Lower leg skin (tissue), 3 donors: ENCODE results near the gene C19orf33.

Experiments used
- CTCF ChIP-seq, 3 donors: fragments of 450-650 bp; IDR thresholded peaks; one replicate each; pipeline ENCODE4 v1.5.1; 2016; ENCODE audit warnings: antibody characterized with exemption in 3 of 3, mild to moderate bottlenecking in 3 of 3, moderate library complexity in 2 of 3
- POLR2A ChIP-seq, 2 donors: fragments of 450-650 bp; IDR thresholded peaks; one replicate each; pipeline ENCODE4 v1.6.1; 2016 to 2017; ENCODE audit warnings: antibody characterized with exemption in 2 of 2, mild to moderate bottlenecking in 1 of 2, moderate library complexity in 1 of 2

GRCh38 chr19:38304866-38305429 is 897 bp downstream of the C19orf33 start:
- TF ChIP-seq CTCF (IDR thresholded peaks at IDR 0.05), result no peak
- TF ChIP-seq POLR2A (IDR thresholded peaks at IDR 0.05), result no peak
